HepG2 (cell line): ENCODE results near the gene TEAD1. TPM values are rescaled to one million over a fixed set of nuclear protein-coding genes. Genes with fewer than 3 reads are reported as not detected.

Experiments
- ATAC-seq: fragments of 200-7000 bp; cut with Tn5 transposase; 3 replicates; pipeline ENCODE4 v1.9.1; 2020; ENCODE audit warnings: mild to moderate bottlenecking, moderate library complexity
- BruUV-seq: library from RNA; stranded (reverse); fragments of 400-500 nt; replicated peaks from 2 replicates; lab custom pipeline; 2021; lab: Mats Ljungman, UMichigan
- CTCF ChIA-PET: fragments of 300-600 bp; formaldehyde crosslinking; extraction: SDS; loops from one replicate; lab custom pipeline; 2021; ENCODE audit warnings: low total read pairs, inconsistent platforms, low intra/inter-chr PET ratio; lab: Yijun Ruan, JAX
- POLR2A ChIA-PET: fragments of 350-600 bp; sonication (Branson Sonifier 250); formaldehyde crosslinking; loops from one replicate; lab custom pipeline; 2020; ENCODE audit warnings: antibody characterized with exemption, inconsistent platforms; lab: Yijun Ruan, JAX
- DNase-seq: peaks from one replicate; pipeline ENCODE4 v3.0.0-alpha.2; 2015; ENCODE audit warnings: low spot score
- FAIRE-seq: peaks from 3 replicates; lab custom pipeline; 2011; peaks lifted over from hg19 to GRCh38; lab: Jason Lieb, UNC
- H2AFZ ChIP-seq: one replicate; pipeline ENCODE4 v1.6.1; 2011; ENCODE audit warnings: low read length, inconsistent platforms
- H3K27ac ChIP-seq: fragments of 300-600 bp; 3 replicates; pipeline ENCODE4 v1.8.0; 2011; ENCODE audit warnings: mixed run types, mild to moderate bottlenecking, mixed read lengths, low read length, inconsistent platforms; ENCODE audit not compliant: insufficient read depth; ENCODE audit errors: extremely low read length
- H3K27me3 ChIP-seq, 2 experiments: fragments of 200-600 bp in 1 of 2; 2 replicates in 1 of 2; 3 replicates in 1 of 2; pipeline versions ENCODE4 v1.6.0 to v1.8.0; 2011; ENCODE audit warnings: low read length in 2 of 2, mild to moderate bottlenecking in 2 of 2, moderate library complexity in 2 of 2, inconsistent platforms in 1 of 2; ENCODE audit not compliant: insufficient read depth in 2 of 2, control insufficient read depth in 1 of 2
- H3K36me3 ChIP-seq, 2 experiments: fragments of 200-600 bp in 1 of 2; replicated peaks in 1 of 2; 2 replicates in 1 of 2; 3 replicates in 1 of 2; pipeline versions ENCODE4 v1.5.1 to v1.8.0; 2011; ENCODE audit warnings: low read length in 2 of 2, inconsistent platforms in 1 of 2; ENCODE audit not compliant: insufficient read depth in 2 of 2, control insufficient read depth in 1 of 2
- H3K4me1 ChIP-seq: 2 replicates; pipeline ENCODE4 v1.5.1; 2012; ENCODE audit warnings: low read length, inconsistent platforms; ENCODE audit not compliant: insufficient read depth
- H3K4me2 ChIP-seq: 2 replicates; pipeline ENCODE4 v1.6.0; 2011; ENCODE audit warnings: low read depth, low read length, inconsistent platforms
- H3K4me3 ChIP-seq, 3 experiments: fragments of 200-600 bp in 1 of 3; sonication (generic), shearing (Covaris generic) in 1 of 3; replicated peaks in 1 of 3; 2 replicates each; pipeline ENCODE4 v1.5.1; 2011 to 2016; ENCODE audit warnings: low read length in 3 of 3, inconsistent platforms in 2 of 3, low read depth in 2 of 3, mild to moderate bottlenecking in 2 of 3, control low read depth in 1 of 3, mixed read lengths in 1 of 3; ENCODE audit not compliant: insufficient read depth in 1 of 3
- H3K79me2 ChIP-seq: one replicate; pipeline ENCODE4 v1.6.1; 2011; ENCODE audit warnings: low read length, inconsistent platforms; ENCODE audit not compliant: insufficient read depth
- H3K9ac ChIP-seq: 2 replicates; pipeline ENCODE4 v1.6.0; 2011; ENCODE audit warnings: mild to moderate bottlenecking, low read depth, low read length, inconsistent platforms; ENCODE audit not compliant: insufficient read depth
- H3K9me3 ChIP-seq: 2 replicates; pipeline ENCODE4 v1.5.1; 2012; ENCODE audit warnings: mild to moderate bottlenecking, low read length
- H4K20me1 ChIP-seq: 2 replicates; pipeline ENCODE4 v1.6.0; 2011; ENCODE audit warnings: inconsistent platforms, mild to moderate bottlenecking, low read length, moderate library complexity; ENCODE audit not compliant: insufficient read depth
- ATF1 ChIP-seq: IDR thresholded peaks from 2 replicates; pipeline ENCODE4 v1.6.1; 2016; ENCODE audit warnings: mild to moderate bottlenecking, control low read depth
- FOXA1 ChIP-seq, 2 experiments: fragments of 450-650 bp in 1 of 2; sonication (generic) in 1 of 2; formaldehyde crosslinking in 1 of 2; IDR thresholded peaks; 2 replicates each; pipeline versions ENCODE4 v1.4.0 to v1.6.1; 2016 to 2020; ENCODE audit warnings: missing genetic modification reagents in 1 of 2
- FOXA3 ChIP-seq: IDR thresholded peaks from 2 replicates; pipeline ENCODE4 v1.6.1; 2016; ENCODE audit warnings: missing genetic modification reagents, missing compliant biosample characterization
- IKZF4 ChIP-seq: sonication (generic); formaldehyde crosslinking; IDR thresholded peaks from 2 replicates; pipeline ENCODE4 v1.5.1; 2020; ENCODE audit warnings: borderline replicate concordance, mild to moderate bottlenecking, low read depth, missing genetic modification reagents; ENCODE audit errors: not compliant biosample characterization
- NFIC ChIP-seq: IDR thresholded peaks from 2 replicates; pipeline ENCODE4 v1.6.1; 2012; ENCODE audit warnings: mild to moderate bottlenecking, low read length, inconsistent platforms
- SALL2 ChIP-seq: sonication (generic); formaldehyde crosslinking; IDR thresholded peaks from 2 replicates; pipeline ENCODE4 v1.8.1; 2023; ENCODE audit warnings: mild to moderate bottlenecking, missing genetic modification reagents, inconsistent platforms
- ZNF138 ChIP-seq: sonication (generic); formaldehyde crosslinking; IDR thresholded peaks from 2 replicates; pipeline ENCODE4 v1.5.0; 2020; ENCODE audit warnings: mild to moderate bottlenecking, low read depth, missing genetic modification reagents
- ZNF263 ChIP-seq: sonication (generic); formaldehyde crosslinking; IDR thresholded peaks from 2 replicates; pipeline ENCODE4 v1.4.0; 2020; ENCODE audit warnings: missing genetic modification reagents
- ZNF614 ChIP-seq: IDR thresholded peaks from 2 replicates; pipeline ENCODE4 v1.6.1; 2018; ENCODE audit warnings: missing biosample characterization, missing genetic modification reagents, inconsistent platforms, borderline replicate concordance
- WGBS: methylation state at CpG from one replicate; pipeline ENCODE4 v1.1.6; 2017; ENCODE audit warnings: low lambda C conversion rate; 5-methylcytosine and 5-hydroxymethylcytosine counted together
- in situ Hi-C: cut with HindIII; loops from 2 replicates; pipeline ENCODE4 v1.10.0; 2017; ENCODE audit warnings: low pct_unique_long_range_greater_than_20kb; ENCODE audit not compliant: extremely low pct_ligation_motif_present
- intact Hi-C: fragments of 100-400 bp; cut with micrococcal nuclease; formaldehyde crosslinking; loops from one replicate; pipeline ENCODE4 v1.10.0; 2022; ENCODE audit not compliant: unreplicated experiment
- polyA plus RNA-seq, 8 experiments: library from polyadenylated mRNA; depleted of rRNA in 3 of 8; stranded (reverse) in 7 of 8; unstranded in 1 of 8; fragments of >200 nt; fragmentation: Illumina TruSeq in 4 of 8; extraction: Trizol in 4 of 8; gene quantifications; 2 replicates each; pipeline versions ENCODE4 v1.2.1 to v1.2.3, GENCODE V29; 2011 to 2016; ENCODE audit warnings: low read depth in 4 of 8, missing spikeins in 1 of 8, mixed read lengths in 1 of 8; ENCODE audit not compliant: insufficient read depth in 1 of 8
- total RNA-seq, 5 experiments: library from RNA; depleted of rRNA; stranded (reverse); fragments of >200 nt; fragmentation: Illumina TruSeq; extraction: Trizol; gene quantifications; 2 replicates each; pipeline ENCODE4 v1.2.3, GENCODE V29; 2016; ENCODE audit warnings: low read depth in 1 of 5

The TEAD1 gene
- total and polyA plus RNA-seq, 2 of the 13 experiments (the other 11 are each of a cell fraction or from before 2014, with no cell fraction given), result 20.1 to 30.5 TPM

DNA sequence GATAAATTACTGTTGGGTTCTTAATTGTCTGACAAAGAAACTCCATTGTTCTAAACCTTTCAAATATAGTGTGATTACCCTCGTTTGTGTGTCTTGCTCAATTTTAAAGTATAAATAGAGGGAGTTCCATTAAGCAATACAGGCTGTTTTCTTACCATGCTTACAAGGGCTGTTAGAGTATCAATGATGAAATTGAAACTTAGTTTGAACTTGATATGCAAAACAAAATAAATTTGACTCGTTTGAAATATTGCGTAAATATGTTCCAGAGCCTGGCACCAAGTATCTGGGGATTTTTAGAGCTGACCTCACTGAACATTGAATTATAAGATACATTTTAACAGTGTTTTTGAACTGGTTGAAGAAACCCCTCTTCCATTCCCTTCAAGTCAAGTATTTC lies 31.7 kb downstream of the TEAD1 start:
- no TSS peak for BruUV-seq
- intact Hi-C loops, result no loop called here
- H4K20me1 ChIP-seq, result peaks cover 14% of the 10 kb centered on the region; the same call in 1 of the 2 replicates
- no peaks in the 10 kb centered on the region for H3K9me3 ChIP-seq
- no peak overlapping the region for H3K4me3 ChIP-seq
- H3K27ac ChIP-seq, result no peak overlapping the region
- H3K4me2 ChIP-seq, result no peak overlapping the region
- FAIRE-seq (no peak), ATAC-seq (no peak), DNase-seq (no peak)
- no peaks in the 10 kb centered on the region for H3K27me3 ChIP-seq
- peaks cover 2 to 12% of the 10 kb centered on the region in 2 experiments for H3K36me3 ChIP-seq
- H3K4me1 ChIP-seq, result peaks cover 21% of the 10 kb centered on the region
- H2AFZ ChIP-seq, result no peak overlapping the region
- H3K79me2 ChIP-seq, result peaks cover 70% of the 10 kb centered on the region
- CTCF ChIA-PET, result no interaction called here
- no peak for TF ChIP-seq ATF1 (CRISPR knock-in tag)
- TF ChIP-seq SALL2 (CRISPR knock-in tag), result no peak
- no peak for TF ChIP-seq ZNF138 (CRISPR knock-in tag)
- TF ChIP-seq, all 625 proteins: peak for 0
- 86% methylated on average over 3 of the region's 3 CpGs for WGBS
- H3K9ac ChIP-seq, result no peak overlapping the region
- in situ Hi-C loops, result no loop called here
- POLR2A ChIA-PET, result no interaction called here

DNA sequence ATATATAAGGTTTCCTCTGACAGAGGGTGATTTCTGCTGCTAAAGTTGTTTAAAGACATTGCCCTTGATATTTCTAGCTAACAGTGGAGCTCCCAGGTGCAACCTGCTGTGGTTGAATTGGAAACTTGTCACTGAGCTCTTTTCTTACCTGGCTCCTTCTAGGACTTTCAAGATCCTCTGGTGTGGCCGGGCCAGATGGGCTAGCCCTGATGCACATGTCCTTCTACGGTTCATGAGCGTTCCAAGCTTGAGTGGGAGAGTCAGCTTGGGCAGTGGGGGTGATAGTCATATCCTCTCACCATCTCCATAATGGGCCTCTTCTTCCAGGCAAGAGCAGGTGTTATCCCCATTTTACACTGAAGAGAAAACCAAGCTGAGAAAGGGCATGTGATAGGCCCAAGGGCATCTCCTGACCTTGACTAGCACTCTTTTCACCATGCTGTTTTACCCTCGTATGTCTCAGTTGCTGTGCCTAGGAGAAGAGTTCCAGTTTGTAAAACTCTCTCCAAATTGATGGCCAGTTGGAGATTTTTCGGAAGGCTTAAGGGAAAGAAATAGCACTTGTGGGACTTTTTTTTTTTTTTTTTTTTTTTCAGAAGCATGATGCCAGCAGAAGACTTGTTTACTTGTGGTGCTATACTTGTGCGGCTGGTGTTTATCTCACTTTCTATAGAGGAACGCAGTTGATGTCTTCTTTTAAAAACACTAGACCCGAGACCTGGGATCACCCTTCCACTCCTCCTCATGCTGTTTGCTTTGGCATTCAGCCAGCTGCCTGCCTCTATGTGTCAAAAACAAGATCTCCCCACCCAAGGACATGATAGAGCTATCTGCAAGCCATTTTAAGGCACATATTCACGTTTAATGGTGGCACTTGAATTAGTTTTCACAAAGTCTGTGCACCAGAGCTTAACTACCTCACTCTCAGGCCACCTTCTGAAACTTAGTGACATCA lies 32.6 kb downstream of the TEAD1 start:
- peak; percentile 57 for DNase-seq
- 73% methylated on average over 9 of the region's 9 CpGs for WGBS
- H3K9ac ChIP-seq, result no peak overlapping the region
- H4K20me1 ChIP-seq, result peaks cover 14% of the 10 kb centered on the region; the same call in 1 of the 2 replicates
- TF ChIP-seq NFIC, result 0 out of 2 replicates have a peak, but pooled peaks have one; percentile 42
- TF ChIP-seq ZNF263 (CRISPR knock-in tag), result peak; percentile 29; the same call in 1 of the 2 replicates
- TF ChIP-seq FOXA1 (IDR thresholded peaks at IDR 0.05), result no peak
- TF ChIP-seq FOXA1 (CRISPR knock-in tag; IDR thresholded peaks at IDR 0.05), result peak; percentile 65
- TF ChIP-seq FOXA3 (CRISPR knock-in tag), result peak; percentile 78
- no peak for TF ChIP-seq IKZF4 (CRISPR knock-in tag)
- no peak for TF ChIP-seq ZNF614 (CRISPR knock-in tag)
- TF ChIP-seq, all 625 proteins: peak for 4
- BruUV-seq, result no TSS peak
- H3K27ac ChIP-seq, result no peak overlapping the region
- H3K79me2 ChIP-seq, result peaks cover 64% of the 10 kb centered on the region
- no peak overlapping the region; the same call in 1 of the 2 replicates for H3K4me2 ChIP-seq
- no peaks in the 10 kb centered on the region for H3K9me3 ChIP-seq
- H3K27me3 ChIP-seq, result no peaks in the 10 kb centered on the region
- FAIRE-seq, result no peak
- H3K4me3 ChIP-seq, result no peak overlapping the region
- no peak overlapping the region for H2AFZ ChIP-seq
- in situ Hi-C loops, result no loop called here
- ATAC-seq, result no peak; the same call in 2 of the 3 replicates
- peaks cover 14% of the 10 kb centered on the region for H3K4me1 ChIP-seq
- H3K36me3 ChIP-seq, result peaks cover 2 to 12% of the 10 kb centered on the region in 2 experiments
- intact Hi-C loops, result no loop called here
- POLR2A ChIA-PET, result no interaction called here
- CTCF ChIA-PET, result no interaction called here
